ENCODE results near the gene MAB21L2. TPM values are rescaled to one million over a fixed set of nuclear protein-coding genes. Genes with fewer than 3 reads are reported as not detected.

MAB21L2 gene
- total RNA-seq, 1 experiment from 2014 or later: not detected

DNA sequence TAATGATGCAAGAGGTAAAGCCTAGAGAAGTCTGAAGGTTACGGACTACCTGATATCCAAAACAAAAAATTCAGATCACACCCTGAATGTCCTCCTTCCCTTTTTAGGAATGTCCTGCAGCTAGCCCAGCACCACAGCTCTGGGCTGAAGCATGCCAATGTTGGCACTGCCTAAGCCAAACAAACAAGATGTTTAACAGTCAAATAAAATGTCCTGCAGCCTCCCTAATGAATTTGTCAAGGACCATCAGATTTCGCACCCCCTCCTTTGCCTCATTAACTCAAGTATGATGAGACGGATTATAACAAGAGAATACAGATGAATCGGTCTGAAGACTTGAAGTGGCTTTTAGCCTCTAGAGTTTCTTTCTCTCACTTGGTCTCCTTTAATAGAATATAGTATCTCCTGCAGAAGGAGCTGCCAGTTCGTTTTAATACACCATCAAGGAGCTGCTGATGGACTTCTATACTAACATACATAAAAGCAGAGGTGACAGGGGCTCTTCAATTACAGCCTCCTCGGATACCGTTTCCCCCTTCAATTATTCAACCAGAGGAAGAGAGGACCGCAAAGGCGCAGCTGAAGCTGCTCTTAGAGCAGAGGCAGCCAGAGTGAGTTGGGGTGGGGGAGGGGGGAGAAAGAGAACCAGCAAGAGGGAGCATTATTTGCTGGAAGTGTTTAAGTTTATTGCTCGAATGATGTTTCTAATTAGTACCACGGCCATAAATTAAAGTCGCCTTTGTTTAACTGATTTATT, 3.0 kb upstream of the MAB21L2 start:
- no peak for DNase-seq (ENCODE audit: low read depth, low spot score)
- H3K4me1 ChIP-seq (ENCODE audit: control insufficient read depth in 1 of 2, insufficient read depth in 2 of 2, low read length in 2 of 2): no peaks in the 10 kb centered on the region
- H3K79me2 ChIP-seq (ENCODE audit: insufficient read depth, low read length): no peaks in the 10 kb centered on the region
- intact Hi-C loops (cut with micrococcal nuclease): no loop called here
- no peaks in the 10 kb centered on the region for H4K20me1 ChIP-seq (ENCODE audit: insufficient read depth)
- H3K9ac ChIP-seq (ENCODE audit: low read length): no peak overlapping the region
- TF ChIP-seq EZH2 (IDR thresholded peaks at IDR 0.05) (no peak), YY1 (IDR thresholded peaks at IDR 0.05; ENCODE audit: extremely low read depth, insufficient replicate concordance, low read depth, low read length) (no peak), RAD21 (IDR thresholded peaks at IDR 0.05; ENCODE audit: low read depth) (no peak), SIN3A (IDR thresholded peaks at IDR 0.05; ENCODE audit: low read depth) (no peak), POLR2AphosphoS5 (IDR thresholded peaks at IDR 0.05; ENCODE audit: low read depth, low read length) (no peak), TCF7L2 (IDR thresholded peaks at IDR 0.05; ENCODE audit: borderline replicate concordance, extremely low read depth, insufficient read depth, insufficient read length) (no peak), JUND (IDR thresholded peaks at IDR 0.05) (no peak), SRF (IDR thresholded peaks at IDR 0.05; ENCODE audit: low read depth) (no peak), SP1 (IDR thresholded peaks at IDR 0.05; ENCODE audit: low read depth) (no peak), EGR1 (IDR thresholded peaks at IDR 0.05; ENCODE audit: low read depth) (no peak), FOSL1 (IDR thresholded peaks at IDR 0.05; ENCODE audit: low read depth) (no peak)
- TF ChIP-seq, protein P1, sequence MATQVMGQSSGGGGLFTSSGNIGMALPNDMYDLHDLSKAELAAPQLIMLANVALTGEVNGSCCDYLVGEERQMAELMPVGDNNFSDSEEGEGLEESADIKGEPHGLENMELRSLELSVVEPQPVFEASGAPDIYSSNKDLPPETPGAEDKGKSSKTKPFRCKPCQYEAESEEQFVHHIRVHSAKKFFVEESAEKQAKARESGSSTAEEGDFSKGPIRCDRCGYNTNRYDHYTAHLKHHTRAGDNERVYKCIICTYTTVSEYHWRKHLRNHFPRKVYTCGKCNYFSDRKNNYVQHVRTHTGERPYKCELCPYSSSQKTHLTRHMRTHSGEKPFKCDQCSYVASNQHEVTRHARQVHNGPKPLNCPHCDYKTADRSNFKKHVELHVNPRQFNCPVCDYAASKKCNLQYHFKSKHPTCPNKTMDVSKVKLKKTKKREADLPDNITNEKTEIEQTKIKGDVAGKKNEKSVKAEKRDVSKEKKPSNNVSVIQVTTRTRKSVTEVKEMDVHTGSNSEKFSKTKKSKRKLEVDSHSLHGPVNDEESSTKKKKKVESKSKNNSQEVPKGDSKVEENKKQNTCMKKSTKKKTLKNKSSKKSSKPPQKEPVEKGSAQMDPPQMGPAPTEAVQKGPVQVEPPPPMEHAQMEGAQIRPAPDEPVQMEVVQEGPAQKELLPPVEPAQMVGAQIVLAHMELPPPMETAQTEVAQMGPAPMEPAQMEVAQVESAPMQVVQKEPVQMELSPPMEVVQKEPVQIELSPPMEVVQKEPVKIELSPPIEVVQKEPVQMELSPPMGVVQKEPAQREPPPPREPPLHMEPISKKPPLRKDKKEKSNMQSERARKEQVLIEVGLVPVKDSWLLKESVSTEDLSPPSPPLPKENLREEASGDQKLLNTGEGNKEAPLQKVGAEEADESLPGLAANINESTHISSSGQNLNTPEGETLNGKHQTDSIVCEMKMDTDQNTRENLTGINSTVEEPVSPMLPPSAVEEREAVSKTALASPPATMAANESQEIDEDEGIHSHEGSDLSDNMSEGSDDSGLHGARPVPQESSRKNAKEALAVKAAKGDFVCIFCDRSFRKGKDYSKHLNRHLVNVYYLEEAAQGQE (IDR thresholded peaks at IDR 0.05; ENCODE audit: low read depth): no peak
- TF ChIP-seq, protein P2, sequence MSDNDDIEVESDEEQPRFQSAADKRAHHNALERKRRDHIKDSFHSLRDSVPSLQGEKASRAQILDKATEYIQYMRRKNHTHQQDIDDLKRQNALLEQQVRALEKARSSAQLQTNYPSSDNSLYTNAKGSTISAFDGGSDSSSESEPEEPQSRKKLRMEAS (IDR thresholded peaks at IDR 0.05): no peak
- TF ChIP-seq, protein P3, sequence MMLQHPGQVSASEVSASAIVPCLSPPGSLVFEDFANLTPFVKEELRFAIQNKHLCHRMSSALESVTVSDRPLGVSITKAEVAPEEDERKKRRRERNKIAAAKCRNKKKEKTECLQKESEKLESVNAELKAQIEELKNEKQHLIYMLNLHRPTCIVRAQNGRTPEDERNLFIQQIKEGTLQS (IDR thresholded peaks at IDR 0.05): no peak
- TF ChIP-seq, protein P4, sequence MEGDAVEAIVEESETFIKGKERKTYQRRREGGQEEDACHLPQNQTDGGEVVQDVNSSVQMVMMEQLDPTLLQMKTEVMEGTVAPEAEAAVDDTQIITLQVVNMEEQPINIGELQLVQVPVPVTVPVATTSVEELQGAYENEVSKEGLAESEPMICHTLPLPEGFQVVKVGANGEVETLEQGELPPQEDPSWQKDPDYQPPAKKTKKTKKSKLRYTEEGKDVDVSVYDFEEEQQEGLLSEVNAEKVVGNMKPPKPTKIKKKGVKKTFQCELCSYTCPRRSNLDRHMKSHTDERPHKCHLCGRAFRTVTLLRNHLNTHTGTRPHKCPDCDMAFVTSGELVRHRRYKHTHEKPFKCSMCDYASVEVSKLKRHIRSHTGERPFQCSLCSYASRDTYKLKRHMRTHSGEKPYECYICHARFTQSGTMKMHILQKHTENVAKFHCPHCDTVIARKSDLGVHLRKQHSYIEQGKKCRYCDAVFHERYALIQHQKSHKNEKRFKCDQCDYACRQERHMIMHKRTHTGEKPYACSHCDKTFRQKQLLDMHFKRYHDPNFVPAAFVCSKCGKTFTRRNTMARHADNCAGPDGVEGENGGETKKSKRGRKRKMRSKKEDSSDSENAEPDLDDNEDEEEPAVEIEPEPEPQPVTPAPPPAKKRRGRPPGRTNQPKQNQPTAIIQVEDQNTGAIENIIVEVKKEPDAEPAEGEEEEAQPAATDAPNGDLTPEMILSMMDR (IDR thresholded peaks at IDR 0.05 in 2 of 3, conservative IDR thresholded peaks at IDR 0.05 in 1 of 3; ENCODE audit: borderline replicate concordance in 1 of 3, insufficient read depth in 1 of 3, low read depth in 2 of 3, low read length in 2 of 3): no peak
- no peaks in the 10 kb centered on the region for H3K36me3 ChIP-seq (ENCODE audit: control insufficient read depth in 1 of 2, insufficient read depth in 2 of 2, low read length in 2 of 2)
- H3K9me2 ChIP-seq (ENCODE audit: insufficient read depth): no peaks in the 10 kb centered on the region
- ChIA-PET POLR2A (no interaction called here), RAD21 (ENCODE audit: low non-redundant PET in 1 of 2, low total read pairs in 2 of 2, uncharacterized antibody in 2 of 2, unreplicated experiment in 2 of 2) (no interaction called here), CTCF (interaction anchor here (1.2 kb wide), 1 partner anchor 11 kb away, joined by 3 read pairs; no protein-coding TSS in a partner anchor)
- no peaks in the 10 kb centered on the region for H3K27me3 ChIP-seq (ENCODE audit: insufficient read depth, low read length)
- BruUV-seq (replicated peaks): no TSS peak
- no peak for ATAC-seq
- H3K4me2 ChIP-seq (ENCODE audit: low read length): no peak overlapping the region
- no peak overlapping the region for H2AFZ ChIP-seq (ENCODE audit: low read depth, low read length, poor library complexity, severe bottlenecking)
- no peak overlapping the region for H3K27ac ChIP-seq (ENCODE audit: low read depth, low read length)
- no peak overlapping the region for H3K4me3 ChIP-seq (replicated peaks in 1 of 2; ENCODE audit: low read depth in 1 of 2, low read length in 2 of 2)
- H3K9me3 ChIP-seq (ENCODE audit: control insufficient read depth in 1 of 2, insufficient read depth in 1 of 2, low read depth in 1 of 2, low read length in 2 of 2): no peaks in the 10 kb centered on the region
